NCI-H1417 (cell line): ENCODE data around the gene EIF2S2.
"Not testable (repeated sequence)": the region's sequence is repeated elsewhere in the genome, so short reads cannot be mapped to it uniquely, and the experiment has no call there.

Experiments used
- DNase-seq, 3 experiments: peaks; one replicate each; lab custom pipeline; 2025; lab: John Stamatoyannopoulos, UW

The EIF2S2 gene

GRCh38 chr20:34111702-34112599 is at the start of gene EIF2S2:
EIF2S2 (minus strand) TSS chr20:34112243; CDS start chr20:34112110, 133 bp downstream.
- peak; percentile 98 to 100 (median 99) for DNase-seq

DNA sequence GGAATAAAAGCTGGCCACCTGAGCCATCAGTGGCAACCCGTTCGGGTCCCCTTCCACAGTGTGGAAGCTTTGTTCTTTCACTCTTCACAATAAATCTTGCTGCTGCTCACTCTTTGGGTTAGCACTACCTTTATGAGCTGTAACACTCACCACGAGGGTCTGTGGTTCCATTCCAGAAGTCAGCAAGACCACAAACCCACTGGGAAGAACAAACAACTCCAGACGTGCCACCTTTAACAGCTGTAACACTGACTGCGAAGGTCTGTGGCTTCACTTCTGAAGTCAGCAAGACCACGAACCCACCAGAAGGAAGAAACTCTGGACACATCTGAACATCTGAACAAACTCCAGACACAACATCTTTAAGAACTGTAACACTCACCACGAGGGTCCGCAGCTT is 45.7 kb upstream of the EIF2S2 start:
- not testable (repeated sequence) for DNase-seq

- no peak for DNase-seq
Observed at GRCh38 chr20:34155836-34156235, 43.8 kb upstream of the EIF2S2 start.

GRCh38 chr20:34153169-34153568 is 41.1 kb upstream of the EIF2S2 start:
- DNase-seq, result not testable (repeated sequence)

- DNase-seq, result not testable (repeated sequence)
Observed at GRCh38 chr20:34152073-34152472, 40.0 kb upstream of the EIF2S2 start.

DNA sequence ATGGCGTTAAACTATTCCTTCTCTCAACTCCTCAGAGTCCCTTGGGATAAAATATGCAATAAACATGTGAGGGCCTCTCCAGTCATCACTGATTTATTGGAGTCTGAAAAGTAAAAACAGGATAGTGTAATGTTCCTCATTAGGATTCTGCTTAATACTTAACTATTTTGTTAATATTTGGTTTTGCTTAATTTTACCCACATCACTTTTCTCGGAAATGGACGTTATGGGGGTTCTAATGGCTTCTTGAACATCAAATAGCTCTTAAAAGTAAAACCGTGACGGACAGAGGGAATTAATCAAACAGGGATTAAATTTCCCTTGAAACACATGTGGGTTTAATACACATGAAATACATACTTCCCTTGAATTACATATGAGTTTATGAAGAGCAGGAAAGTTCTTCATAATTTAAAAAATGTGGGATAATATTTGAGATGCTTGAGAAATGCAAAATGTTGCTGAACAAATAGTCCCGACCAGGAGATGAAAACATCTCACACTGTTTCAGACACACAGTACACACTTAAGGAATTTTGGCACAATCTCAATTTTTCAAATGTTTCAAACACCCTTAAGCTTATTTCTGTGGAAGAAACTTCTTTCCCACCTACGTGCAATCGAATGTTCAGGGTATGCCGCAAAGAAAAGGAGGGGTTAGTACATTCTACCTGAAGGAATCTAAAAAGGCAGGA is 38.4 kb upstream of the EIF2S2 start:
- DNase-seq, result no peak

- no peak for DNase-seq
Observed at GRCh38 chr20:34145280-34145819, 33.3 kb upstream of the EIF2S2 start.

GRCh38 chr20:34143951-34144350 is 31.9 kb upstream of the EIF2S2 start:
- no peak for DNase-seq

DNA sequence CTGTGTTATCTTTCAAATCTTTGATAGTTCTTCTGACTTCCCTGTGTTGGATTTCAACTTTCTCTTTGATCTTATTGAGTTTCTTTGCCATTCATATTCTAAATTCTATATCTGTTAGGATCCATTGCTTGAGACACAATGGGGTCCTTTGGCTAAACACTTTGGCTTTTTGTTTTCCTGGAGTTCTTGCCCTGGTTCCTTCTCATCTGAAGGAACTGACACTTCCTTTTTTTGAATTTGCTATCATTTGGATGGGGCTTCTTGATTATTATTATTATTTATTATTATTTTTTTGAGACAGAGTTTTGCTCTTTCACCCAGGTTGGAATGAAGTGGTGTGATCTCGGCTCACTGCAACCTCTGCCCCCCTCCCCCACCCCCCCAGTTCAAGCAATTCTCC is 30.1 kb upstream of the EIF2S2 start:
- DNase-seq, result no peak

DNA sequence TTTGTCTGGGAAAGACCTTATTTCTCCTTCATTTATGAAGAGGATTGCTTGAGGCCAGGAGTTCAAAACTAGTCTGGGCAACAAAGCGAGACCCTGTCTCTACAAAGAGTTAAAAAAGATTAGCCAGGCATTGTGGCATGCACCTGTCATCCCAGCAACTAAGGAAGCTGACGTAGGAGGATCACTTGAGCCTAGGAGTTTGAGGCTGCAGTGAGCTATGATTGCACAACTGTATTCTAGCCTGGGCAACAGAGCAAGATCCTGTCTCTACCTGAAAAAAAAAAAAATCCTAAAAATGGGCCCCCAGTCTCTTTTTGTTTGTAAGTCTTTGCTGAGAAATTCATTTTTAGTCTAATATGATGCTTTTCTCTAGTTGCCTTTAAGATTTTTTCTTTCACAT is 29.2 kb upstream of the EIF2S2 start:
- DNase-seq, result no peak

- DNase-seq, result not testable (repeated sequence)
Observed at GRCh38 chr20:34135525-34136275, 23.7 kb upstream of the EIF2S2 start.

- peak in 1 of 3 experiments; percentile 89 for DNase-seq
Observed at GRCh38 chr20:34133365-34133860, 21.4 kb upstream of the EIF2S2 start.

DNA sequence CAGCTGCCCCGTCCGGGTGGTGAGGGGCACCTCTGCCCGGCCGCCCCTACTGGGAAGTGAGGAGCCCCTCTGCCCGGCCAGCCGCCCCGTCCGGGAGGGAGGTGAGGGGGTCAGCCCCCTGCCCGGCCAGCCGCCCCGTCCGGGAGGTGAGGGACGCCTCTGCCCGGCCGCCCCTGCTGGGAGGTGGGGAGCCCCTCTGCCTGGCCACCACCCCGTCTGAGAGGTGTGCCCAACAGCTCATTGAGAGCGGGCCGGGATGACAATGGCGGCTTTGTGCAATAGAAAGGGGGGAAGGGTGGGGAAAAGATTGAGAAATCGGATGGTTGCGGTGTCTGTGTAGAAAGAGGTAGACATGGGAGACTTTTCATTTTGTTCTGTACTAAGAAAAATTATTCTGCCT is 20.9 kb upstream of the EIF2S2 start:
- not testable (repeated sequence) for DNase-seq

GRCh38 chr20:34132491-34132890 is 20.4 kb upstream of the EIF2S2 start:
- not testable (repeated sequence) for DNase-seq

DNA sequence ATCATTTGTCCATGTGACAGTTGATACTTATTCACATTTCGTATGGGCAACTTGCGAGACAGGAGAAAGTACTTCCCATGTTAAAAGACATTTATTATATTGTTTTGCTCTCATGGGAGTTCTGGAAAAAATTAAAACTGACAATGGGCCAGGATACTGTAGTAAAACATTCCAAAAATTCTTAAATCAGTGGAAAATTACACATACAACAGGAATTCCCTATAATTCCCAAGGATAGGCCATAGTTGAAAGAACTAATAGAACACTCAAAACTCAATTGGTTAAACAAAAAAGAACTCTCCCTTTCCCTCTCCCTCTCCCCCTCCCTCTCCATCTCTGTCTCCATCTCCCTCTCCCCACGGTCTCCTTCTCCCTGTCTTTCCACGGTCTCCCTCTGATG is 19.4 kb upstream of the EIF2S2 start:
- no peak for DNase-seq

- DNase-seq, result peak; percentile 76 to 94 (median 78)
Observed at GRCh38 chr20:34129518-34130162, 17.6 kb upstream of the EIF2S2 start.

GRCh38 chr20:34127792-34128191 is 15.7 kb upstream of the EIF2S2 start:
- no peak for DNase-seq

DNA sequence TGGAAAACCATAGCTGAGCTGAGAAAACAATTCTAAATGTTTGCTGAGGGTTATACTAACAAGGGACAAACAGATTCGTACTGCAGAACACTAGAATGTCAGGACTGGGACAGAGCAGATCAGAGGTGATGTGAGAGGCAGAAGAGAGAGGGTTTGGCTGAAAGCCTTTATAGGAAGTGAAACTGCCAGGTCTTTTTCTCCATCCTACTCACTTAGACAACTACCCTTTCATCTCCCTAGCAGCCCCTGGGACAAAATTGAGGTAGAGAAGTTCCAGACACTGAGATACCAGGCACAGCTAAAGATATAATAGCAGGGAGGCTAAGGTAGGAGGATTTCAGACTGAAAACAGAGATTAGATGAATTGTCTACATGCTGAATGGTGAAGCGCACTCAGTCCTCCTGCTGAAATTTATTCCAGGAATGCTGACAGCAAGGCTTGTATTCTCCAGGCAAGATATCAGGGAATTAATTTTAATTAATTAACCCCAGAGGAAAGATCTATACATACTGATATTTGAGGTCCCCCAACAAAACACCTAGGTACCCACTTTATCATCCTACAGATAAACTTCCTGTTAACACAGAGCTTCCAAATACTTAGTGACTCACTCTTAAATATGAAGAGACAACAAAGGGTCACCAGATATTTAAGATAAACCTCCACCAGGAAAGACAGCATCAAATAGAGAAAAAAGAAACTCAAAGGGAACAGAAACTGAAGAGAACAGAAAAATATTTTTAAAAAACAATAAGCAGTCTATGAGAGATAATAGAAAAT is 12.6 kb upstream of the EIF2S2 start:
- no peak for DNase-seq

DNA sequence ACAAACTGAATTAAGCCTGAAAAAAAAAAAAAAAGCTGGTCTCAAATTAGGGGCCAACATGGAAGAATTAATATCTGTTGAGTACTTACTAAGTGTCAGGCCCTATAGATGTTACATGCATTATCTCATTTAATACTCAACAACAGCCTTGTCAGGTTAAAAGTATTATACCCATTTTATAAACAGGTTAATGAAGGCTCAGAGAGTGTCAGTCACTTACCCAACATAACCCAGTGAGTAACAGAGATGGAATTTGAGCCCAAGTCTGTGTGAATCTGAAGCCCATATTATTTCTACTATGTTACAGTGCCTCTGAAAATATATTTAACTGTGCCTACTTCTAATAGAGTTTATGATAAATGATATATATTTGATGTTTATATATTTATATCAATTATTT is 11.3 kb upstream of the EIF2S2 start:
- no peak for DNase-seq

DNA sequence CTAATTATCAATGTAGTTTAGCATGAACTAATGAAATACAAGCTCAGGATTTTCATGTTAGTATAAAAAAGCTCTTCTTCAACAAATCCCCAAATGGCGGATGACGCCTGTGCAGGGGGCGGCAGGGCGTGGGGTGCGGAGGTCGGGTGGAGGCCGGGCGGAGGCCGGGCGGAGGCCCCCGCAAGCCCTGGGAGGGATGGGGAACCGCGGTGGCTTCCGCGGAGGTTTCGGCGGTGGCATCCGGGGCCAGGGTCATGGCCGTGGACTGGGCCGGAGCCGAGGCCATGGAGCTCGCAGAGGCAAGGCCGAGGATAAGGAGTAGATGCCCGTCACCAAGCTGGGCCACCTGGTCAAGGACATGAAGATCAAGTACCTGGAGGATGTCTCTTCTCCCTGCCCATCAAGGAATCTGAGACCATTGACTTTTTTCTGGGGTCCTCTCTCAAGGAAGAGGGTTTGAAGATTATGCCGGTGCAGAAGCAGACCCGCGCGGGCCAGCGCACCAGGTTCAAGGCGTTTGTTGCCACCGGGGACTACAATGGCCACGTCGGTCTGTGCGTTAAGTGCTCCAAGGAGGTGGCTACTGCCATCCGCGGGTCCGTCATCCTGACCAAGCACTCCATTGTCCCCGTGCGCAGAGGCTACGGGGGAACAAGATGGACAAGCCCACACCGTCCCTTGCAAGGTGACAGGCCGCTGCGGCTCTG is 10.4 kb upstream of the EIF2S2 start:
- no peak for DNase-seq
